ENCODE data around the gene KRTAP10-4.

DNA sequence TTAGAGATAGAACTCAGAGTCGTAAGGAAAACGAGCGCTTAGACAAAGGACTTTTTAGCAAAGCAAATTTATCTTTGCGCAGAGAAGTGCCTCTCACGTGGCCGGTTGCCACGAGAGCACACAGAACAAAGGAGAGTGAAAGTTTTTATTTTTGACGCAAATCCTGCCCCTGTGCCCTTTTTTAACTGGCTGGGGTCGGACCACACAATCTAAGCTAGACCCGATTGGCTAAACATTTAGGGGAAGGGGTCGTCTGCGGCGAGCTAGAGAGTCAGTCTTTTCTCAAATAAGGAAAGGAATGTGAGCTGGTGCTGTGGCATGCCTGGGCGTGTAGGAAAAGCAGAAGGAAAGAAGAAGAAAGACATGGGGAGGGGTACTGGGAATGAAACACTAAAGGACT lies 24.6 kb upstream of the KRTAP10-4 start:
- TF ChIP-seq, protein P1, sequence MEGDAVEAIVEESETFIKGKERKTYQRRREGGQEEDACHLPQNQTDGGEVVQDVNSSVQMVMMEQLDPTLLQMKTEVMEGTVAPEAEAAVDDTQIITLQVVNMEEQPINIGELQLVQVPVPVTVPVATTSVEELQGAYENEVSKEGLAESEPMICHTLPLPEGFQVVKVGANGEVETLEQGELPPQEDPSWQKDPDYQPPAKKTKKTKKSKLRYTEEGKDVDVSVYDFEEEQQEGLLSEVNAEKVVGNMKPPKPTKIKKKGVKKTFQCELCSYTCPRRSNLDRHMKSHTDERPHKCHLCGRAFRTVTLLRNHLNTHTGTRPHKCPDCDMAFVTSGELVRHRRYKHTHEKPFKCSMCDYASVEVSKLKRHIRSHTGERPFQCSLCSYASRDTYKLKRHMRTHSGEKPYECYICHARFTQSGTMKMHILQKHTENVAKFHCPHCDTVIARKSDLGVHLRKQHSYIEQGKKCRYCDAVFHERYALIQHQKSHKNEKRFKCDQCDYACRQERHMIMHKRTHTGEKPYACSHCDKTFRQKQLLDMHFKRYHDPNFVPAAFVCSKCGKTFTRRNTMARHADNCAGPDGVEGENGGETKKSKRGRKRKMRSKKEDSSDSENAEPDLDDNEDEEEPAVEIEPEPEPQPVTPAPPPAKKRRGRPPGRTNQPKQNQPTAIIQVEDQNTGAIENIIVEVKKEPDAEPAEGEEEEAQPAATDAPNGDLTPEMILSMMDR (IDR thresholded peaks at IDR 0.05; ENCODE audit: insufficient read depth, low read depth, low read length): no peak
- no peak for TF ChIP-seq EZH2 (IDR thresholded peaks at IDR 0.05; ENCODE audit: insufficient read depth, low read length)

Data from astrocyte (in vitro differentiated cells and primary cell).